HUES48 (cell line): ENCODE data around the gene STRA8.
"Not testable (repeated sequence)": the region's sequence is repeated elsewhere in the genome, so short reads cannot be mapped to it uniquely, and the experiment has no call there.

Experiments used
- H3K27ac ChIP-seq: one replicate; pipeline ENCODE4 v1.7.0; 2013; ENCODE audit warnings: low read depth, low read length, inconsistent platforms
- H3K27me3 ChIP-seq: 2 replicates; pipeline ENCODE4 v1.6.1; 2013; ENCODE audit warnings: mild to moderate bottlenecking, low read length; ENCODE audit not compliant: control insufficient read depth, insufficient read depth
- H3K36me3 ChIP-seq: 2 replicates; pipeline ENCODE4 v1.6.1; 2013; ENCODE audit warnings: low read length; ENCODE audit not compliant: control insufficient read depth, insufficient read depth
- H3K4me1 ChIP-seq: 2 replicates; pipeline ENCODE4 v1.6.1; 2013; ENCODE audit warnings: mild to moderate bottlenecking, low read length; ENCODE audit not compliant: control insufficient read depth, insufficient read depth
- H3K4me3 ChIP-seq: 2 replicates; pipeline ENCODE4 v1.5.1; 2013; ENCODE audit warnings: mild to moderate bottlenecking, low read depth, low read length
- H3K9ac ChIP-seq: 2 replicates; pipeline ENCODE4 v1.6.1; 2013; ENCODE audit warnings: mild to moderate bottlenecking, low read depth, low read length, moderate library complexity
- H3K9me3 ChIP-seq: 2 replicates; pipeline ENCODE4 v1.6.1; 2013; ENCODE audit warnings: low read length; ENCODE audit not compliant: control insufficient read depth, insufficient read depth

The STRA8 gene

DNA sequence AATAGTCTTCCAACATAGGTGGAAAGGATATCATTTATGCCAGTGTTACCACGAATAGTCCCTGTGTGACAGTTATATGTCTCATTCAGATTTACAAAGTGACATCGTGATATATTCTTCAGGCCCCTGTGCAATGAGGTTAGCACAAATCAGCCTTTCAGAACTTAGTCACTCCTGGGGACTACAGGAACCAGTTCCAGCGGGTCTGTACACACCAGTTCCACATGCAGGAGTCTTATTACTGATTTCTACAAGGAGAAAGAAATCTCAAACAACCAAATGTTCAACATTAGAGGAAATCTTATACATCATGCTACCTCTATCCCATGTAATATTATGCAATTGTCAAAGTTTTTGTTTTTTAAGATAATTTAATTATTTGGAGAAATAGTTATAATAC is 17.9 kb upstream of the STRA8 start:
- no peaks in the 10 kb centered on the region for H3K36me3 ChIP-seq
- H3K27me3 ChIP-seq: peaks cover 4% of the 10 kb centered on the region
- H3K4me1 ChIP-seq: peaks cover 2% of the 10 kb centered on the region; the same call in 1 of the 2 replicates
- no peak overlapping the region for H3K27ac ChIP-seq
- H3K4me3 ChIP-seq: no peak overlapping the region
- H3K9me3 ChIP-seq: no peaks in the 10 kb centered on the region
- H3K9ac ChIP-seq: no peak overlapping the region

DNA sequence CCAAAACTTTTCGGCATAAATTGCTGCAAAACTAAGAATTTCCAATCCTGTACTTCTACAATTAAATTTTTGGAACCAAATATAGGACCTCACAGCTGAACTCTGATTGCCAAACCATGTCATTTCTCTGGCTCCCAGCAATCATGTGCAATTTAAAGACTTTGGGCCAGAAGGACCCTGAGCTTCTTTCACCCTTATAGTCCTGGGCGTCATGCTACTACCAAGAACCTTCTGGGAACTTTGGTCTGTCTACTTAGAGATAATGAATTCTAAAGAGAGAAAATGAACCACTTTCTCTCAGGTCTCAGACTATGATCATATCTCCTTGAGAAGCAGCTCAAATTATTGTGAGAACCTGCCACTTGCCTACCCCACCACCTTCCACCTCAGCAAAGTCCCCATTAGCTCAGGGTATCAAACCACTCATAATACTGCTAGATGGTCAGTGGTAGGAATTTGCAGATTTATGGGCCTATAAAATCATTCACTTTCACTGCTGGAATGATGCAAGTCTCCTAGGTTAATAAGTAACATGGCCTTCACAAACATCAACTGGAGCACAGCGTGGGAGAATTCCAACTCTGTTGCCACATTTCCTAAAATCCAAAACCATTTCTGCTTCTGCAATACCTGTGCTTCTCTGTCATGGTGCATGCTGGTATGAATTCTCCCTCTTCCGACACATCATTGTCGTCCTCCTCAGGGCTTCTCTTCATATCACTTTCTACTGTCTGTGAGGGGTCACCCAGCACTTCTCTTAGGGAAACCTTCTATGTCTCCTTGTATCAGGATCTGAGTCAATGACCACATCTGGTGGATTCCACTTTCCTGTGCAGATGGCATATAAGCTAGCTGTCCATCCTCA is 15.8 kb upstream of the STRA8 start:
- H3K4me1 ChIP-seq: peaks cover 7% of the 10 kb centered on the region
- H3K9ac ChIP-seq: no peak overlapping the region
- H3K27me3 ChIP-seq: no peaks in the 10 kb centered on the region
- no peaks in the 10 kb centered on the region for H3K9me3 ChIP-seq
- no peak overlapping the region for H3K27ac ChIP-seq
- H3K4me3 ChIP-seq: no peak overlapping the region
- no peaks in the 10 kb centered on the region for H3K36me3 ChIP-seq

DNA sequence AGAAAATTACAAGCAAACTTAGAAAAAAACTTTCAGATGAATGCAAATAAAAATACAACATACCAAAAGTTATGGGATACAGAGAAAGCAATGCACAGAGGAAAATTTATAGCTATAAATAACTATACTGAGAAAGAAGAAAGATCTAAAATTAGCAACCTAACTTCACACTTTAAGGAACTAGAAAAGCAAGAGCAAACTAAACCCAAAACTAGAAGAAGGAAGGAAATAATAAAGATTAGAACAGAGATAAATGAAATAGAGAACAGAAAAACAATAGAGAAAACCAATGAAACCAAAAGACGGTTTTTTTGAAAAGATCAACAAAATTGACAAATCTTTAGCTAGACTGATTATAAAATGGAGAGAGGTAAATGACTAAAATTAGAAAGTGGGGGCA is 9.6 kb upstream of the STRA8 start:
- Histone ChIP-seq H3K4me1 (peaks cover 7% of the 10 kb centered on the region), H3K9ac (no peak overlapping the region), H3K27me3 (no peaks in the 10 kb centered on the region), H3K36me3 (no peaks in the 10 kb centered on the region), H3K9me3 (no peaks in the 10 kb centered on the region), H3K27ac (no peak overlapping the region), H3K4me3 (no peak overlapping the region)

DNA sequence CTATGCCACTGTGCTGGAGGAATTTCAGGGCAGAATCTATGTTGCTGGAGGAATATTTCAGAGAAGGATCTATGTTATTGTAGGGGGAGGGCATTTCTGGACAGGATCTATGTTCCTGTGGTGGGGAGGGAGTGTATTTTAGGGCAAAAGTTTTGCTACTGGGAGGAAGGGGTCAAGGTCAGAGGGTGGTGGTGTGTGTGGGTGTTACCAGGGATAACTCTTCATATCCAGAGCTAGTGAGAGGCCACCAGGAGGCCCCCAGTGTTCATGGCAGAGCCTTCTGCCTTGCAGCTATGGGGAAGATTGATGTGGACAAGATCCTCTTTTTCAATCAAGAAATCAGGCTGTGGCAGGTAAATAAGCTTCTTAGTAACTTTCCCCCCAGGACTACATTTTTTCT is 2.0 kb upstream of the STRA8 start:
- Histone ChIP-seq H3K4me1 (no peaks in the 10 kb centered on the region), H3K36me3 (no peaks in the 10 kb centered on the region), H3K9ac (no peak overlapping the region), H3K27ac (no peak overlapping the region), H3K9me3 (no peaks in the 10 kb centered on the region), H3K27me3 (no peaks in the 10 kb centered on the region), H3K4me3 (no peak overlapping the region)

DNA sequence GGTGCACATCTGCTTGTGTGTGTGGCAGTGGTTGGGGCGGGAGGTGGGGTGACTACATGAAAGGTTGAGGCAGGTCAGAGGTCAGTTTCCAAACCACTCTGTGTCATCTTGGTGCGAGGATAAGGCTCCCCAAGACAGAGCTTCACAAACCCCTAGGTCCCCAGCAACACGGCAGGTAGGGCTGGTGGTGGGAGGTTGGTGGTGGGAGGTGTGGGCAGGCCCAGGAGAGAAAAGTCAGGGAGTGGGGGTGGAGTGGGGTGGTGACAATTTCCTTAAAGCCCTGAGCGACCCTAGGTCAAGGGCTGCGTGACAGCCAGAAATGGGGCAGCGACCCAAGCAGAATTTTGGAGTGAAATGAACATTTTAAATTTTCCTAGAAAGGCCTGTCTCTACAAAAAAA is 1.6 kb upstream of the STRA8 start:
- H3K9ac ChIP-seq: no peak overlapping the region
- no peaks in the 10 kb centered on the region for H3K9me3 ChIP-seq
- no peaks in the 10 kb centered on the region for H3K27me3 ChIP-seq
- H3K4me3 ChIP-seq: no peak overlapping the region
- no peaks in the 10 kb centered on the region for H3K36me3 ChIP-seq
- H3K27ac ChIP-seq: no peak overlapping the region
- H3K4me1 ChIP-seq: no peaks in the 10 kb centered on the region

DNA sequence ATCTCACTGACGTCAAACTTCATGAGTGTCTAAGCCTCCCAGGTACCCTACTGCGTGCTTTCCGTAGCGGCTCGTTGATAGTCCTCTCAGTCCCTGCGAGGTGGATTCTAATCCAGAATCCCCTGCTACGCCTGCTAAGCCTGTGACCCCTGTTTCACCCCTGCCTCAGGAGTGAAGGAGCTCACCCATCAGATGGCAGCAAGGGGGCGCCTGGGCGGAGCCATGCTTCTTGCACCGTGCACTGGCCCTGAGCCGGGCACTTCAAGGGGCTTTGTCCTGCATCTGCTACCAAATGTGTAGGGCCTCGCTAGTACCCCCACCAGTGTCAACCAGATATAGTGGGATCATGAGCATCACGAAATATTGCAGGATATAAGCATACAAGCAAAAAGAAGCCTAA is 918 bp upstream of the STRA8 start:
- H3K9ac ChIP-seq: no peak overlapping the region
- no peaks in the 10 kb centered on the region for H3K9me3 ChIP-seq
- no peak overlapping the region for H3K27ac ChIP-seq
- no peaks in the 10 kb centered on the region for H3K27me3 ChIP-seq
- no peak overlapping the region for H3K4me3 ChIP-seq
- H3K36me3 ChIP-seq: no peaks in the 10 kb centered on the region
- H3K4me1 ChIP-seq: no peaks in the 10 kb centered on the region

DNA sequence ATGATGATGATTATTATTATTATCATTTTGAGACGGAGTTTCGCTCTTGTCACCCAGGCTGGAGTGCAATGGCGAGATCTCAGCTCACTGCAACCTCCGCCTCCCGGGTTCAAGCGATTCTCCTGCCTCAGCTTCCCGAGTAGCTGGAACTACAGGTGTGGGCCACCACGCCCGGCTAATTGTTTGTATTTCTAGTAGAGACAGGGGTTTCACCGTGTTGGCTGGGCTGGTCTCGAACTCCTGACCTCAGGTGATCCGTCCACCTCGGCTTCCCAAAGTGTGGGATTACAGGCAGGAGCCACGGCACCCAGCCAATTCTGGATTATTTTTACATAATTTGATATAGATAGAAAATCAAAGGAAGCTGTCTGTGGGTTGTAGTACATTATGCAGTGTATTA is 457 bp downstream of the STRA8 start:
- H3K27ac ChIP-seq, H3K27me3 ChIP-seq, H3K9ac ChIP-seq, H3K4me3 ChIP-seq, H3K36me3 ChIP-seq, H3K4me1 ChIP-seq, H3K9me3 ChIP-seq: not testable (repeated sequence)

DNA sequence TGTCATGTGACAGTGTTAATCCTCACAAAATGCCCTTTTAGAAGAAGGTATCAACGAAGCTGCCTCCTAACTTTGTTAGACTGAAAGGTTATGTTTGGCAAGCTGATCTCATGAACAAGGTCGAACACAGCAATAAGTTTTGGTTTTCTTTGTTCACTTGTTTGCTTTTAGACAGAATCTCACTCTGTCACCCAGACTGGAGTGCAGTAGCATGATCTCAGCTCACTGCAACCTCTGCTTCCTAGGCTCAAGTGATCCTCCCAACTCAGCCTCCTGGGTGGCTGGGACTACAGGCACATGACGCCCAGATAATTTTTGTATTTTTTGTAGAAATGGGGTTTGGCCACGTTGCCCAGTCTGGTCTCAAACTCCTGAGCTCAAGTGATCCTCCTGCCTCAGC is 1.1 kb downstream of the STRA8 start:
- no peak overlapping the region for H3K9ac ChIP-seq
- H3K36me3 ChIP-seq: no peaks in the 10 kb centered on the region
- no peaks in the 10 kb centered on the region for H3K9me3 ChIP-seq
- H3K4me3 ChIP-seq: no peak overlapping the region
- no peak overlapping the region for H3K27ac ChIP-seq
- peaks cover 7% of the 10 kb centered on the region for H3K4me1 ChIP-seq
- no peaks in the 10 kb centered on the region for H3K27me3 ChIP-seq

DNA sequence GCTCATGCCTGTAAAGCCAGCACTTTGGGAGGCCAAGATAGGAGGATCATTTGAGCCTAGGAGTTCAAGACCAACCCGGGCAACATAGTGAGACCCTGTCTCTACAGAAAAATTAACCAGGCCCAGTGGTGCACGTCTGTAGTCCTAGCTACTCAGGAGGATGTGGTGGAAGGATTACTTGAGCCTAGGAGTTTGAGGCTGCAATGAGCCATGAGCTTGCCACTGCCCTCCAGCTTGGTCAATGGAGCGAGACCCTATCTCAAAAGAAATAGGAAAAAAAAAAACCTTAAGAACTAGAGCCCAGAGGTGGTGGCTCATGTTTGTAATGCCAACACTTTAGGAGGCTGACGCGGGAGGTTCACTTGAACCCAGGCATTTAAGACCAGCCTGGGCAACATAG is 2.2 kb downstream of the STRA8 start:
- Histone ChIP-seq H3K4me1 (peaks cover 7% of the 10 kb centered on the region), H3K27me3 (no peaks in the 10 kb centered on the region)

DNA sequence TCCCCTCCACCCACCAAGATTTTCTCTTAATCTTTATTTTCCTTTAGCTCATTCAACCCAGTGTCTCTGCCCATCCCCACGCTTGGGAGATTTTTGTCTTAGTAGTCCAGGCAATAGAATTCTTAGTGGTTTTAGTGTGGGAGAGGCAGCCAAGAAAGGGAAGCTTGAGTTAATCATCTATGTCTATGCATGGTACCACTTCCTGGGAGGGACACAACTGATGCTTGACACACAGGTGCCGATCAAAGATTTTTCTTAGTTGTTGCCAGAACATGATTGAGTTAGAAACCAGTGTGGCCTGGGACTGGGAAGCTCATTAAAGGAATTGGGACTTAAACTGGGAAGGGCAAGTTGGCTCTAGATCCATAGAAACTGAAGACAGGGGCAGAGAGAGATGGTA is 3.1 kb downstream of the STRA8 start:
- Histone ChIP-seq H3K4me3 (no peak overlapping the region), H3K27ac (no peak overlapping the region), H3K27me3 (no peaks in the 10 kb centered on the region), H3K4me1 (peaks cover 7% of the 10 kb centered on the region), H3K36me3 (no peaks in the 10 kb centered on the region), H3K9me3 (no peaks in the 10 kb centered on the region), H3K9ac (no peak overlapping the region)

More for the DNA sequence above, 2.2 kb downstream of the STRA8 start:
- no peak overlapping the region for H3K27ac ChIP-seq
- H3K36me3 ChIP-seq: no peaks in the 10 kb centered on the region
- H3K9me3 ChIP-seq: no peaks in the 10 kb centered on the region
- H3K4me3 ChIP-seq: no peak overlapping the region
- no peak overlapping the region for H3K9ac ChIP-seq

DNA sequence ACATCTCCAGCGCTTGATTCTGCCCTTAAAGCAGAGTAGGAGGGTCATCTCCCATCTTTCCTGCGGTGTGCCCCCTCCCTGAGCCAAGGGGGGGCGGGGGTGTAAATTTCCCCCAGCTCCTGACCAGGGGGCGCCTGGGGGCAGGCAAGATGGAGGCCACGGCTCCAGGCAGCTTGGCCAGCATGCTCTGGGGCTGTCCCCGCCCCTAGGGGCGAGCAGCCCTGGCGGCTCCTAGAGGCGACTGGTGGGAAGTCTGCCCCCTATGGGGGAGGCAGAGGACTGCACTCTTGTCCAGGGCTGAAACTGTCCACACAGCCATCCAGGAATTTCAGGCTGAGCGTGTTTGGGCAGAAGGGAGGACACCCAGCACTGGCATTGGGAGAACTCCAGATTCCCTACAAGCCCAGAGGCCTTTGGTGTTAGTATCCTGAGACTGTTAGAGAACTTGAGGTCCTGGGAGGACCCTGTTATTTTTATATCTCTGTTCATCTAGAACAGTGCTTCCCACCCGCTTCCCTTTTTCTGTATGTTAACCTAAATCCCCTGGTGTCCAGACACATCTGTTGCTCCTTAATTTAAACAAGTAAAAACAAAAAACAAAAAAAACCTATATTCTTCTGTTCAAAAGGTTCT is 4.6 kb downstream of the STRA8 start:
- no peaks in the 10 kb centered on the region for H3K9me3 ChIP-seq
- H3K4me3 ChIP-seq: no peak overlapping the region
- no peaks in the 10 kb centered on the region for H3K36me3 ChIP-seq
- H3K27me3 ChIP-seq: no peaks in the 10 kb centered on the region
- peaks cover 7% of the 10 kb centered on the region for H3K4me1 ChIP-seq
- no peak overlapping the region for H3K9ac ChIP-seq
- H3K27ac ChIP-seq: no peak overlapping the region
